Nephron (organoid): ENCODE results near the gene ODAD4.

Experiments
- H3K27ac Mint-ChIP-seq, 3 experiments: 2 replicates each; pipeline ENCODE4 v1.8.0; 2020; ENCODE audit warnings: mixed read lengths in 3 of 3, mild to moderate bottlenecking in 2 of 3, moderate library complexity in 1 of 3
- H3K27me3 Mint-ChIP-seq: 2 replicates; pipeline ENCODE4 v1.8.0; 2021; ENCODE audit warnings: low read depth, mild to moderate bottlenecking, moderate library complexity, mixed read lengths
- H3K36me3 Mint-ChIP-seq: 2 replicates; pipeline ENCODE4 v1.8.0; 2020; ENCODE audit warnings: low read depth, mixed read lengths
- H3K4me1 Mint-ChIP-seq: 2 replicates; pipeline ENCODE4 v1.8.0; 2020; ENCODE audit warnings: mixed read lengths
- H3K4me3 Mint-ChIP-seq, 3 experiments: 2 replicates each; pipeline ENCODE4 v1.8.0; 2020; ENCODE audit warnings: mild to moderate bottlenecking in 3 of 3, mixed read lengths in 3 of 3, moderate library complexity in 2 of 3
- H3K9me3 Mint-ChIP-seq: 2 replicates; pipeline ENCODE4 v1.8.0; 2020; ENCODE audit warnings: mixed read lengths
- TF ChIP-seq, protein P1 (sequence below), 3 experiments: fragments of 200-600 bp; sonication (generic); IDR thresholded peaks; one replicate each; pipeline ENCODE4 v1.5.0; 2021; ENCODE audit warnings: antibody characterized with exemption in 3 of 3; ENCODE audit not compliant: unreplicated experiment in 3 of 3

Gene ODAD4

DNA sequence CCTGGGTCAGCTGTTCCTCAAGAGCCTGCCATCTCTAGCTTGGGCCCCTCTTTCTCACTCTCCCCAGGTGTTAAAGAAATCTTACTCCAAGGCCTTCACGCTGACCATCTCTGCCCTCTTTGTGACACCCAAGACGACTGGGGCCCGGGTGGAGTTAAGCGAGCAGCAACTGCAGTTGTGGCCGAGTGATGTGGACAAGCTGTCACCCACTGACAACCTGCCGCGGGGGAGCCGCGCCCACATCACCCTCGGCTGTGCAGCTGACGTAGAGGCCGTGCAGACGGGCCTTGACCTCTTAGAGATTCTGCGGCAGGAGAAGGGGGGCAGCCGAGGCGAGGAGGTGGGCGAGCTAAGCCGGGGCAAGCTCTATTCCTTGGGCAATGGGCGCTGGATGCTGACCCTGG, 43.0 kb downstream of the ODAD4 start:
- peak overlapping the region; percentile 44 to 76 (median 59) for H3K27ac Mint-ChIP-seq
- peak overlapping the region in 1 of 3 experiments; percentile 26 for H3K4me3 Mint-ChIP-seq
- TF ChIP-seq, protein P1, sequence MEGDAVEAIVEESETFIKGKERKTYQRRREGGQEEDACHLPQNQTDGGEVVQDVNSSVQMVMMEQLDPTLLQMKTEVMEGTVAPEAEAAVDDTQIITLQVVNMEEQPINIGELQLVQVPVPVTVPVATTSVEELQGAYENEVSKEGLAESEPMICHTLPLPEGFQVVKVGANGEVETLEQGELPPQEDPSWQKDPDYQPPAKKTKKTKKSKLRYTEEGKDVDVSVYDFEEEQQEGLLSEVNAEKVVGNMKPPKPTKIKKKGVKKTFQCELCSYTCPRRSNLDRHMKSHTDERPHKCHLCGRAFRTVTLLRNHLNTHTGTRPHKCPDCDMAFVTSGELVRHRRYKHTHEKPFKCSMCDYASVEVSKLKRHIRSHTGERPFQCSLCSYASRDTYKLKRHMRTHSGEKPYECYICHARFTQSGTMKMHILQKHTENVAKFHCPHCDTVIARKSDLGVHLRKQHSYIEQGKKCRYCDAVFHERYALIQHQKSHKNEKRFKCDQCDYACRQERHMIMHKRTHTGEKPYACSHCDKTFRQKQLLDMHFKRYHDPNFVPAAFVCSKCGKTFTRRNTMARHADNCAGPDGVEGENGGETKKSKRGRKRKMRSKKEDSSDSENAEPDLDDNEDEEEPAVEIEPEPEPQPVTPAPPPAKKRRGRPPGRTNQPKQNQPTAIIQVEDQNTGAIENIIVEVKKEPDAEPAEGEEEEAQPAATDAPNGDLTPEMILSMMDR (IDR thresholded peaks at IDR 0.05; ENCODE audit: unreplicated experiment in 3 of 3), result no peak
- H3K36me3 Mint-ChIP-seq, result peaks cover 69% of the 10 kb centered on the region
- H3K4me1 Mint-ChIP-seq, result peaks cover 28% of the 10 kb centered on the region
- no peaks in the 10 kb centered on the region for H3K9me3 Mint-ChIP-seq
- H3K27me3 Mint-ChIP-seq, result no peaks in the 10 kb centered on the region

DNA sequence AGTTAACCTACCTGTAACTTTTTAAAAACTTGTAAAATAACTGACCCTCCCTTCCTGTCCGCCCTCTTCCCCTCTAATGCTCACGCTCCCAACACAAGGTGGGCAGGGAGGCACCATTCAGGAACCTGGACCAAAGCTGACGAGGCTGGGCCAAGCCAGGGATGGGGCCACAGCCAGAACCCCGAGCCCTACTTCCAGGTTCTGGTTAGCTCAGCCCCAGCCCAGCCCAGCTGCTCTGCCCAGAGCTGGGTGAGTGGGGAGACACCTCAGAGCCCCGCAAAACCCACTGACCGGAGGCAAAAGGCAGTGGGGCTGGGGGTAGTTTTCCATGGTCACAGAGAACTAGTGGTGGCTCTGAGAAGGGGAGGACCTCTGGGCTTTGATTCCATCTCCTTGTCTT, 43.6 kb downstream of the ODAD4 start:
- TF ChIP-seq, protein P1 (IDR thresholded peaks at IDR 0.05; ENCODE audit: unreplicated experiment in 3 of 3), result no peak
- Mint-ChIP-seq H3K4me3 (no peak overlapping the region), H3K27me3 (no peaks in the 10 kb centered on the region), H3K27ac (peak overlapping the region in 1 of 3 experiments; percentile 46), H3K9me3 (no peaks in the 10 kb centered on the region), H3K4me1 (peaks cover 23% of the 10 kb centered on the region), H3K36me3 (peaks cover 67% of the 10 kb centered on the region)

DNA sequence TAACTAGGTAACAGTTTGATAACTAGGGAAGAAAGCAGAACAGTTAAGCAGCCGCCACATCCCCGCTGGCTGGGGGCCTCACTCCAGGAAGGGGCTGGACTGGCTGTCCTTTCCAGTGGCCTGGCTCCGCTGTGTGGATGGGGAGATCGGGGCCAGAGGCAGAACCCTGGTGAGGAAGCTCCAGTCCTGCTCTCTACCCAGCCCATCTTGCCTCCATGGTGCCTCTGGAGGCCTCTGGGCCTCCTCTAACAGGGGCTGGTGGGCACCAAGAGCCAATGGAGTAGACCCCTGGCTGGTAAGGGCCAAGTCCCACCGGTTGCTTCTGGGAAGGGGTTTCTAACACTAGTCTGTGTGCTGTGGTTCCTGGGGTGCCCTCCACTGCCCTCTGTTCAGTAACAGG, 44.2 kb downstream of the ODAD4 start:
- Mint-ChIP-seq H3K4me3 (no peak overlapping the region), H3K9me3 (no peaks in the 10 kb centered on the region), H3K4me1 (peaks cover 23% of the 10 kb centered on the region)

DNA sequence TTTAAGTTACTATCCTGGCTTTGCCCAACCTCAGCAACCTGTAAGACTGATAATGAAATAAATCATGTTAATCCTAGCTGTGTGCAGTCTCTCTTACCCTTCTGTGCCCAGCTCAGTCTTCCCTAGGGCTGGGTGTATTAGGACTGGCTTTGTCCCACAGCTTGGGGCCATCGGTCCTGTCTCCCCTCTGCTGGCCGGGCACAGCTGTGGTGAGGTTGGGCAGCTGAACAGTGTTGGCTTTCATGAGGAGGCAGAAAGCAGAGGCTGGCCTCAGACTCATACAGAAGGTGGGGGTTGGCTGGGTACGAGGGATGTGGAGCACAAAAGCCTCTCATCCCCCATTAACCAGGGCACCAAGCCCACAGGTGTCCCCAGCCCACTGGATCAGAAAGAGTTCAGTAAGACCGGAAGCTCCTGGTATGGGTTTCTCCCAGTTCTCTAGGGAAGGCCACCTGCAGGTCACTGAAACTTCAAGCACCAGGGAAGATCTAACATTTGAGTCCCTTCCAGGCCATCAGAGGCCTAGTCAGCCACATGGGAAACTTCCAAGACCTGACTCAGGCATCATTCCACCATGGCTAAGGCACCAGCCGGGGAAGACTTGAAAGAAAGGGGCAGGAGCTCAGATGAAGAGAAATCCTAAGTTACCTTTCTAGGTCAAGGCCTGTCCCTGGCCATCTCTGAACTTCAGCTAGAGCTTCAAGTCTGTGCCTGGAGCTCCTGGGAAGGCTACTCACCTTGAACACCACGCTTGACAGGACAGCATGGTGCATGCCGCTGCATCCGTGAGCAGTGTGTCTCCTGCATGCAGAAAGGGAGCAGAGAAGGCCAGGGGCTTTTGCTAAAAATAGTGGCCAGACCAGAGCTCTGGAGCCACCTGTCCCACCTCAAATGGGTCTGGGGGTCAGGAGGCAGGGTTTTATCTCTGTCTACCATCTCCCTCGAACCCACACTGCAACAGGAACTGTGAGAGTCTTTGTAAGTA, 45.0 kb downstream of the ODAD4 start:
- TF ChIP-seq, protein P1 (IDR thresholded peaks at IDR 0.05; ENCODE audit: unreplicated experiment in 3 of 3), result no peak
- Mint-ChIP-seq H3K27me3 (no peaks in the 10 kb centered on the region), H3K36me3 (peaks cover 65% of the 10 kb centered on the region), H3K4me1 (peaks cover 23% of the 10 kb centered on the region), H3K4me3 (no peak overlapping the region), H3K9me3 (no peaks in the 10 kb centered on the region), H3K27ac (no peak overlapping the region)

More for the DNA sequence above, 44.2 kb downstream of the ODAD4 start:
- Mint-ChIP-seq H3K36me3 (peaks cover 61% of the 10 kb centered on the region), H3K27ac (peak overlapping the region in 1 of 3 experiments; percentile 46), H3K27me3 (no peaks in the 10 kb centered on the region)
- TF ChIP-seq, protein P1 (IDR thresholded peaks at IDR 0.05; ENCODE audit: unreplicated experiment in 3 of 3), result no peak

DNA sequence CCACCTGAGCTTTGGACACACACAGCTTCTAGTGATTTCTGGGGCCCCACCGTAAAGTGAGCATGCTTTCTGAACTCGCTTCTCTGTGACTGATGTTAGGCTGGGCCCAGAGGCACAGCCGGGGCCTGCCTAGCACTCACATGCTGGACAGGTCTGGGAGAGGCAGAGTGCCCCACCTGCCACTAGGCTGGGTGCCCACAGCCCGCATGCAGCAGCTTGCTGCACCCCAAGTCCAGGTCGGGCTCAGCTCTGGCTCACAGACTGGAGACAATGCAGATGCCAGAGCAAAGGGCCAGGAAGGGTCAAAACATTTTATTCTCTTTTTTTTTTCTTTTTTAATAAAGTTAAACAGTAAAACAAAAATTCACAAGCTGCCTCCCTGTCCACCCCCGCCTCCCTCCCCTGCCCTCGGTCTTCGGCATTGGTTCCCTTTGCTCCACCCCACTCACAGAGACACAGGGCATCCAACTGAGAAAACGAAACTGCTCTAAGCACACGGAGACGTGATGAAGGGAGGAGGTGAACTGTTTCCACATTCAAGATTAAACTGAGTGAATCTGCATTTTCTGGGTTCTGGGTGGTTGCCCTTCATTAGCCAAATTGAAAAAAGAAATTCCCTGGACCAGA, 45.8 kb downstream of the ODAD4 start:
- TF ChIP-seq, protein P1 (IDR thresholded peaks at IDR 0.05; ENCODE audit: unreplicated experiment in 3 of 3), result no peak
- Mint-ChIP-seq H3K27me3 (no peaks in the 10 kb centered on the region), H3K36me3 (peaks cover 68% of the 10 kb centered on the region), H3K4me1 (peaks cover 19% of the 10 kb centered on the region), H3K4me3 (no peak overlapping the region), H3K9me3 (no peaks in the 10 kb centered on the region), H3K27ac (peak overlapping the region; percentile 42 to 59 (median 58))
